ENCODE data around the gene CACNA1D.

GRCh38 chr3:53525765-53526703 is 31.6 kb downstream of the CACNA1D start:
- no peak for TF ChIP-seq CTCF (conservative IDR thresholded peaks at IDR 0.05)
- no peak for TF ChIP-seq ZFX (IDR thresholded peaks at IDR 0.05)

All from C4-2B (cell line).